ENCODE results near the gene TMEM132E. TPM values are rescaled to one million over a fixed set of nuclear protein-coding genes. Genes with fewer than 3 reads are reported as not detected.

Gene TMEM132E
- total RNA-seq, 2 donors from 2014 or later, result 0.24 to 0.26 TPM

GRCh38 chr17:34637548-34638525 is 58.5 kb downstream of the TMEM132E start:
- Histone ChIP-seq H3K4me1 (peaks cover 0 to 8% of the 10 kb centered on the region in 2 donors), H3K9me3 (no peaks in the 10 kb centered on the region), H3K27me3 (no peaks in the 10 kb centered on the region), H3K27ac (no peak overlapping the region), H3K36me3 (no peaks in the 10 kb centered on the region), H3K4me3 (peak overlapping the region; percentile 6 to 48)
- TF ChIP-seq CTCF (IDR thresholded peaks at IDR 0.05), result peak; percentile 74 to 86
- peak; percentile 68 for DNase-seq (ENCODE audit: low spot score)

DNA sequence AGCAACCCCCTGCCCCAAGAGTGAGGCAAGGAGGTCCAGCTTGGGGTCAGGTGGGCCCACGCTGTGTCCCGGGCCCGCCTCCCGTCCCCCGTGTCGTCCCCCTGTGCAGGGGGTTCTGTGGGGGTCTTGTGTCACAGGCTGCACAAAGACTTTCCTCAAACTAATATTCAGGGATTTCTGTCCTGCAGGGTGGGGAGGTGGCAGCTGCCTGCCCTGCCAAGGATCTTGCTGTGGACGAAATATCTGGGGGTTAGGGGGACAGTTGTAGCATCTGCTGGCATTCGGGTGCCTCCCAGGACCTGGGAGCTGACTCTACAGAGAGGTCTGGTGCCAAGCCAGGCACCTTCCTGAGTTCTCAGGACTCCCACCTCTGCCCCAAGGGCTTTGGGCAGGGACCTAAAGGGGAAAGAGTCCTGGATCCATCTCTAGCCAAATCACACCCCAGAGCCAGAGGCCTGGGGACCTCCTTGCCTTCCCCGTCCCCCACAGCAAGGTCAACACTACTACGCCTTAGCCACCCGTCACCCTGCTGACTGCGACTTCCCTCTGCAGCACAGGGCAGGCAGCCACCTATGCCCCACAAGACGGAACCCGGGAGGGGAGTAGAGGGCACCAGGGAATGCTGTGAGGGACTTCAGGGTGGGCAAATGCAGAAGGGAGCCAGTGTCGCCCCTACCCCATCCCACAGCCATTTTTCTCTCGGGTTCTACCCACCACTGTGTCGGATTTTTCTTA is 59.3 kb downstream of the TMEM132E start:
- peak; percentile 6 to 17 for TF ChIP-seq CTCF (IDR thresholded peaks at IDR 0.05)
- H3K36me3 ChIP-seq, result no peaks in the 10 kb centered on the region
- peaks cover 0 to 8% of the 10 kb centered on the region in 2 donors for H3K4me1 ChIP-seq
- no peak overlapping the region for H3K27ac ChIP-seq
- no peaks in the 10 kb centered on the region for H3K9me3 ChIP-seq
- H3K4me3 ChIP-seq, result no peak overlapping the region
- DNase-seq (ENCODE audit: low spot score), result no peak
- H3K27me3 ChIP-seq, result no peaks in the 10 kb centered on the region

GRCh38 chr17:34639706-34640425 is 60.5 kb downstream of the TMEM132E start:
- no peak for TF ChIP-seq CTCF (IDR thresholded peaks at IDR 0.05)
- no peak overlapping the region for H3K27ac ChIP-seq
- H3K4me1 ChIP-seq, result peaks cover 0 to 8% of the 10 kb centered on the region in 2 donors
- no peaks in the 10 kb centered on the region for H3K36me3 ChIP-seq
- no peak overlapping the region for H3K4me3 ChIP-seq
- DNase-seq (ENCODE audit: low spot score), result no peak
- no peaks in the 10 kb centered on the region for H3K9me3 ChIP-seq
- no peaks in the 10 kb centered on the region for H3K27me3 ChIP-seq

DNA sequence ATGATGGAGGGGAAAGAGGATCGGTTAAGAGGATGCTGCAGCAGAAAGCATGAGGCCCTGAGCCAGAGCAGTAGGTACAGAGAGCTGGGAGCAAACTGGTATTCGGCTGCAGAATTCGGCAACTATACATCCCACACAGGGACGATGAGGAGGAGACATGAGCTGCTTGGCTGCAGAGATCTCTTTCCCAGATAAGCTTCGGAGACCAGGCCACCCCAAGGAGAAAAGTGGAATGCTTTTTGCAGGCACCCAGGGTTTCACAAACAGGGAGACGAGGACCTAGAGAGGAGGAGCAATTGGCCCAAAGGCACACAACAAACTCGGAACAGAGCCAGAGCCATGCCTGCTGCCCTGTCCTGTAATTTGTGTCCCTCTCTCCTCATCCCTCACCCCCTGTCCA is 62.0 kb downstream of the TMEM132E start:
- no peak for DNase-seq (ENCODE audit: low spot score)
- TF ChIP-seq CTCF (IDR thresholded peaks at IDR 0.05), result no peak
- H3K4me3 ChIP-seq, result no peak overlapping the region
- no peaks in the 10 kb centered on the region for H3K36me3 ChIP-seq
- H3K9me3 ChIP-seq, result no peaks in the 10 kb centered on the region
- no peaks in the 10 kb centered on the region for H3K27me3 ChIP-seq
- peaks cover 0 to 8% of the 10 kb centered on the region in 2 donors for H3K4me1 ChIP-seq
- no peak overlapping the region for H3K27ac ChIP-seq

GRCh38 chr17:34644941-34645550 is 65.7 kb downstream of the TMEM132E start:
- Histone ChIP-seq H3K4me3 (no peak overlapping the region), H3K27me3 (no peaks in the 10 kb centered on the region), H3K9me3 (no peaks in the 10 kb centered on the region), H3K36me3 (no peaks in the 10 kb centered on the region), H3K27ac (no peak overlapping the region), H3K4me1 (no peaks in the 10 kb centered on the region)
- no peak for TF ChIP-seq CTCF (IDR thresholded peaks at IDR 0.05)
- DNase-seq (ENCODE audit: low spot score), result no peak
